ENCODE results near the gene CILP2. TPM values are rescaled to one million over a fixed set of nuclear protein-coding genes. Genes with fewer than 3 reads are reported as not detected.

CILP2 gene
- polyA plus RNA-seq, 3 donors = 0.12 to 0.15 (median 0.13) TPM

GRCh38 chr19:19592690-19593089, 54.6 kb downstream of the CILP2 start:
- DNase-seq (ENCODE audit: low read depth in 3 of 3, low spot score in 2 of 3) = no peak

- DNase-seq (ENCODE audit: low read depth in 3 of 3, low spot score in 2 of 3) = no peak
These were observed 56.3 kb downstream of the CILP2 start for GRCh38 chr19:19594381-19594780.

DNA sequence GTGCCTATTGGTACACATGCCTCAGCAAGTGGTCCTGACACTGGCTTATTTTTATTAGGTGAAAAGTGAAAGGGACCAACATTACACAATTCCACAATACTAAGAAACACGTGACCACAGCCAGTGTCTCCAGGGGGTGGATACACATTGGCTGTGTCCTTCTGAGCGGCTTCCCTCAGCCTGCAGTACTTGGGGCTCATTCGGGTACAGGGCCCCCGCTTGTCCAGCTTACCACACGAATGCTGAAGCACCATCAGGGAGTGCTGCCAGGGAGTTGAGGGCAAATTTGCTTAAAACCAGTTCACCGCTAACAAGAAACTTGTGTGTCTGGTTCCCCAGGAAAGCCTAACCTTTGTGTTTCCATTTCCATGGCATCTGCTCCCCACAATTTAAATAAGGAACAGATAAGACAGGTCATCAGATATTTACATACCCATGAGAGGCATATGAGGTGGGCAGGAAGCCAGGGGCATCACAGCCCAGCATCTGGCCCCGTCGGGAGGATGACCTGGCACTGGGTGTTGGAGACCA, 57.2 kb downstream of the CILP2 start:
- no peak for DNase-seq (ENCODE audit: low read depth in 3 of 3, low spot score in 2 of 3)

Other genes with a start within 250 kb of the CILP2 start
- gene SUGP1, start 217.8 kb upstream of the CILP2 start, polyA plus RNA-seq (ENCODE audit: insufficient read length in 3 of 3) = 10 to 100 TPM; 50.3 to 56.4 (median 52.2) TPM
- 10 to 100 TPM; 36.6 to 41.3 (median 38.6) TPM for gene MAU2, start 217.4 kb upstream of the CILP2 start, polyA plus RNA-seq (ENCODE audit: insufficient read length in 3 of 3)
- gene GATAD2A, start 132.6 kb upstream of the CILP2 start, polyA plus RNA-seq (ENCODE audit: insufficient read length in 3 of 3) = 10 to 100 TPM; 37.3 to 49.0 (median 39.0) TPM
- 1 to 10 TPM in 1 of 3 donors, under 1 TPM in 2; 0.92 to 1.3 (median 0.97) TPM for gene TSSK6, start 22.7 kb upstream of the CILP2 start, polyA plus RNA-seq (ENCODE audit: insufficient read length in 3 of 3)
- 100 to 1,000 TPM; 262 to 308 (median 285) TPM for gene NDUFA13, start 22.0 kb upstream of the CILP2 start, polyA plus RNA-seq (ENCODE audit: insufficient read length in 3 of 3)
- 1 to 10 TPM; 3.3 to 5.3 (median 4.1) TPM for gene YJEFN3, start 9.4 kb upstream of the CILP2 start, polyA plus RNA-seq (ENCODE audit: insufficient read length in 3 of 3)
- 1 to 10 TPM; 1.8 to 3.1 (median 2.9) TPM for gene PBX4, start 80.4 kb downstream of the CILP2 start, polyA plus RNA-seq (ENCODE audit: insufficient read length in 3 of 3)
- gene LPAR2, start 90.0 kb downstream of the CILP2 start, polyA plus RNA-seq (ENCODE audit: insufficient read length in 3 of 3) = 10 to 100 TPM; 18.3 to 22.0 (median 21.5) TPM
- gene GMIP, start 105.4 kb downstream of the CILP2 start, polyA plus RNA-seq (ENCODE audit: insufficient read length in 3 of 3) = 1 to 10 TPM; 4.1 to 4.5 (median 4.1) TPM
- gene ATP13A1, start 125.4 kb downstream of the CILP2 start, polyA plus RNA-seq (ENCODE audit: insufficient read length in 3 of 3) = 10 to 100 TPM; 32.7 to 40.0 (median 34.0) TPM
- 10 to 100 TPM; 16.6 to 20.1 (median 16.9) TPM for gene ZNF101, start 130.6 kb downstream of the CILP2 start, polyA plus RNA-seq (ENCODE audit: insufficient read length in 3 of 3)
- gene ZNF14, start 194.8 kb downstream of the CILP2 start, polyA plus RNA-seq (ENCODE audit: insufficient read length in 3 of 3) = 10 to 100 TPM; 17.0 to 19.0 (median 18.1) TPM